H1 (cell line): Measurements from ENCODE around the gene SPINDOC. TPM values are rescaled to one million over a fixed set of nuclear protein-coding genes. Genes with fewer than 3 reads are reported as not detected.

ENCODE experiments used
- CTCF ChIA-PET: fragments of 300-600 bp; sonication (Branson Sonifier 250); formaldehyde crosslinking; loops from one replicate; lab custom pipeline; 2021; ENCODE audit not compliant: partially characterized antibody; lab: Charles Lee
- POLR2A ChIA-PET: fragments of 300-600 bp; sonication (Branson Sonifier 250); formaldehyde crosslinking; loops from one replicate; lab custom pipeline; 2021; ENCODE audit warnings: inconsistent platforms; ENCODE audit not compliant: partially characterized antibody; lab: Charles Lee
- DNase-seq, 2 experiments: peaks; one replicate each; pipeline versions ENCODE4 v3.0.0 to v3.0.0-alpha.2; 2010 to 2022; ENCODE audit warnings: low spot score in 2 of 2, low read depth in 1 of 2, mixed read lengths in 1 of 2
- FAIRE-seq: peaks from 2 replicates; lab custom pipeline; 2011; peaks lifted over from hg19 to GRCh38; lab: Jason Lieb, UNC
- H2AFZ ChIP-seq: 2 replicates; pipeline ENCODE4 v1.8.1; 2012; ENCODE audit warnings: low read length, inconsistent platforms
- H2AK5ac ChIP-seq: 2 replicates; pipeline ENCODE4 v1.6.1; 2013; ENCODE audit warnings: low read depth, low read length
- H2BK120ac ChIP-seq: replicated peaks from 2 replicates; pipeline ENCODE3; 2013; ENCODE audit warnings: low read depth, low read length, inconsistent platforms
- H2BK12ac ChIP-seq: 2 replicates; pipeline ENCODE4 v1.6.1; 2013; ENCODE audit warnings: low read depth, low read length
- H2BK15ac ChIP-seq: 2 replicates; pipeline ENCODE4 v1.6.1; 2013; ENCODE audit warnings: low read length
- H2BK20ac ChIP-seq: 2 replicates; pipeline ENCODE4 v1.6.1; 2013; ENCODE audit warnings: low read length
- H2BK5ac ChIP-seq: 2 replicates; pipeline ENCODE4 v1.6.1; 2013; ENCODE audit warnings: low read depth, low read length
- H3K14ac ChIP-seq: 2 replicates; pipeline ENCODE4 v1.6.1; 2013; ENCODE audit warnings: inconsistent platforms; ENCODE audit not compliant: insufficient read length
- H3K18ac ChIP-seq: 2 replicates; pipeline ENCODE4 v1.6.1; 2013; ENCODE audit warnings: low read length; ENCODE audit errors: extremely low read depth
- H3K23ac ChIP-seq: 2 replicates; pipeline ENCODE4 v1.6.1; 2013; ENCODE audit warnings: inconsistent platforms; ENCODE audit not compliant: insufficient read length
- H3K23me2 ChIP-seq: 2 replicates; pipeline ENCODE4 v1.6.1; 2013; ENCODE audit warnings: low read depth, low read length
- H3K27ac ChIP-seq: 2 replicates; pipeline ENCODE4 v1.6.1; 2011; ENCODE audit warnings: low read depth, low read length, inconsistent platforms
- H3K27me3 ChIP-seq, 4 experiments: replicated peaks in 1 of 4; 1 replicate in 1 of 4; 2 replicates in 3 of 4; pipeline versions ENCODE4 v1.6.1 to v1.8.1; 2011 to 2013; ENCODE audit warnings: low read length in 3 of 4, mild to moderate bottlenecking in 3 of 4, inconsistent platforms in 2 of 4, mixed read lengths in 2 of 4, moderate library complexity in 1 of 4; ENCODE audit not compliant: control insufficient read depth in 3 of 4, insufficient read depth in 3 of 4; ENCODE audit errors: extremely low read depth in 1 of 4
- H3K36me3 ChIP-seq, 4 experiments: 2 replicates each; pipeline versions ENCODE4 v1.6.1 to v1.8.1; 2011 to 2013; ENCODE audit warnings: mild to moderate bottlenecking in 4 of 4, low read length in 3 of 4, moderate library complexity in 2 of 4, control low read depth in 1 of 4, inconsistent platforms in 1 of 4; ENCODE audit not compliant: insufficient read depth in 4 of 4, control insufficient read depth in 2 of 4
- H3K4ac ChIP-seq: replicated peaks from 2 replicates; pipeline ENCODE3; 2013; ENCODE audit warnings: low read length, low read depth, mixed read lengths, inconsistent platforms; ENCODE audit not compliant: insufficient read length
- H3K4me1 ChIP-seq, 4 experiments: replicated peaks in 1 of 4; 1 replicate in 1 of 4; 2 replicates in 3 of 4; pipeline versions ENCODE4 v1.6.1 to v1.8.1; 2011 to 2013; ENCODE audit warnings: low read length in 3 of 4, inconsistent platforms in 2 of 4, mixed read lengths in 1 of 4; ENCODE audit not compliant: insufficient read depth in 4 of 4, control insufficient read depth in 3 of 4
- H3K4me2 ChIP-seq, 2 experiments: 2 replicates each; pipeline versions ENCODE4 v1.6.1 to v1.8.1; 2011 to 2013; ENCODE audit warnings: low read depth in 2 of 2, low read length in 2 of 2, control low read depth in 1 of 2, inconsistent platforms in 1 of 2, mild to moderate bottlenecking in 1 of 2; ENCODE audit not compliant: insufficient read depth in 1 of 2
- H3K4me3 ChIP-seq, 4 experiments: fragments of 200-600, 300-600 bp in 1 of 4; sonication (generic), shearing (Covaris generic), sonication (Bioruptor Twin) in 1 of 4; 2 replicates each; pipeline versions ENCODE4 v1.5.1 to v1.8.1; 2011 to 2016; ENCODE audit warnings: low read length in 4 of 4, low read depth in 3 of 4, control low read depth in 2 of 4, inconsistent platforms in 2 of 4, mild to moderate bottlenecking in 2 of 4, mixed read lengths in 1 of 4, moderate library complexity in 1 of 4; ENCODE audit not compliant: insufficient read depth in 2 of 4; ENCODE audit errors: extremely low read depth in 1 of 4
- H3K56ac ChIP-seq: replicated peaks from 2 replicates; pipeline ENCODE3; 2013; ENCODE audit warnings: low read depth, mild to moderate bottlenecking, mixed read lengths, low read length, inconsistent platforms; ENCODE audit not compliant: insufficient read length
- H3K79me1 ChIP-seq: 2 replicates; pipeline ENCODE4 v1.6.1; 2013; ENCODE audit warnings: low read depth, low read length, control low read depth
- H3K79me2 ChIP-seq, 2 experiments: 2 replicates each; pipeline versions ENCODE4 v1.6.1 to v1.8.1; 2012 to 2013; ENCODE audit warnings: low read length in 2 of 2, mild to moderate bottlenecking in 2 of 2, inconsistent platforms in 1 of 2; ENCODE audit not compliant: insufficient read depth in 2 of 2, control insufficient read depth in 1 of 2
- H3K9ac ChIP-seq, 4 experiments: replicated peaks in 1 of 4; 1 replicate in 1 of 4; 2 replicates in 3 of 4; pipeline versions ENCODE4 v1.6.1 to v1.8.1; 2011 to 2013; ENCODE audit warnings: low read depth in 3 of 4, low read length in 3 of 4, control low read depth in 2 of 4, mild to moderate bottlenecking in 2 of 4, moderate library complexity in 2 of 4, inconsistent platforms in 1 of 4; ENCODE audit errors: extremely low read depth in 1 of 4
- H3K9me3 ChIP-seq, 2 experiments: 2 replicates each; pipeline versions ENCODE4 v1.6.1 to v1.8.1; 2012 to 2013; ENCODE audit warnings: mild to moderate bottlenecking in 2 of 2, moderate library complexity in 2 of 2, control low read depth in 1 of 2, inconsistent platforms in 1 of 2, low read depth in 1 of 2, low read length in 1 of 2, mixed read lengths in 1 of 2; ENCODE audit not compliant: insufficient read depth in 2 of 2
- H4K20me1 ChIP-seq, 2 experiments: replicated peaks in 1 of 2; 2 replicates each; pipeline versions ENCODE3 to v1.8.1; 2011 to 2013; ENCODE audit warnings: inconsistent platforms in 2 of 2, low read length in 2 of 2, mild to moderate bottlenecking in 1 of 2; ENCODE audit not compliant: insufficient read depth in 2 of 2, control insufficient read depth in 1 of 2
- H4K5ac ChIP-seq: 2 replicates; pipeline ENCODE4 v1.6.1; 2013; ENCODE audit warnings: low read length, low read depth, mixed read lengths, inconsistent platforms; ENCODE audit not compliant: insufficient read length
- H4K8ac ChIP-seq: 2 replicates; pipeline ENCODE4 v1.8.0; 2013; ENCODE audit warnings: mild to moderate bottlenecking, moderate library complexity, low read length, inconsistent platforms; ENCODE audit not compliant: insufficient read depth; ENCODE audit errors: extremely low read depth
- H4K91ac ChIP-seq: replicated peaks from 2 replicates; pipeline ENCODE3; 2013; ENCODE audit warnings: low read length, mixed read lengths, inconsistent platforms; ENCODE audit not compliant: insufficient read length
- CREB1 ChIP-seq: IDR thresholded peaks from 2 replicates; pipeline ENCODE4 v1.6.1; 2012; ENCODE audit warnings: inconsistent platforms
- HDAC2 ChIP-seq, 2 experiments: fragments of 300-600 bp in 1 of 2; sonication (generic) in 1 of 2; IDR thresholded peaks; 2 replicates each; pipeline ENCODE4 v1.6.1; 2011 to 2012; ENCODE audit warnings: low read depth in 2 of 2, low read length in 2 of 2, mild to moderate bottlenecking in 2 of 2, moderate library complexity in 2 of 2, borderline replicate concordance in 1 of 2, inconsistent platforms in 1 of 2
- WGBS, 2 experiments: shearing (Covaris generic) in 1 of 2; methylation state at CpG; one replicate each; pipeline versions ENCODE4 v1.1.6 to v1.1.7; 2013 to 2015; ENCODE audit warnings: low lambda C conversion rate in 2 of 2, mixed read lengths in 2 of 2, inconsistent platforms in 1 of 2, low coverage in 1 of 2, missing lambda C conversion rate in 1 of 2; ENCODE audit not compliant: insufficient replicate concordance in 2 of 2, insufficient coverage in 1 of 2, insufficient read length in 1 of 2; ENCODE audit errors: extremely low coverage in 1 of 2, missing lambda C conversion rate in 1 of 2; 5-methylcytosine and 5-hydroxymethylcytosine counted together
- polyA plus RNA-seq, 7 experiments: library from polyadenylated mRNA; depleted of rRNA in 3 of 7; stranded (reverse) in 5 of 7; unstranded in 2 of 7; fragments of >200 nt in 5 of 7; fragments of 200-250 nt in 2 of 7; gene quantifications; 1 replicate in 5 of 7; 2 replicates in 1 of 7; 4 replicates in 1 of 7; pipeline versions ENCODE4 v1.2.1 to v1.2.3, GENCODE V29; 2011 to 2013; ENCODE audit warnings: missing spikeins in 2 of 7, mixed read lengths in 2 of 7
- total RNA-seq: library from RNA; stranded (reverse); fragmentation: NEBNext Ultra II Directional; extraction: Animal tissue kit (Norgen Biotek cat#: 25700); gene quantifications from 2 replicates; pipeline ENCODE4 v1.2.1, GENCODE V29; 2021

SPINDOC gene
- total and polyA plus RNA-seq, 2 of the 8 experiments (the other 6 are each of a cell fraction or from before 2014, with no cell fraction given) = 78.7 to 99.7 TPM

- Histone ChIP-seq H2AK5ac (no peak overlapping the region), H4K20me1 (peaks cover 13 to 24% of the 10 kb centered on the region in 2 experiments), H3K4me2 (peak overlapping the region; percentile 73 to 79), H3K14ac (no peak overlapping the region), H3K27me3 (no peaks in the 10 kb centered on the region; a peak in 1 of 7 replicates), H2BK15ac (no peak overlapping the region), H2AFZ (no peak overlapping the region), H3K36me3 (peaks cover 21 to 32% (median 30%) of the 10 kb centered on the region in 4 experiments), H3K23ac (no peak overlapping the region), H3K4ac (no peak overlapping the region), H3K79me2 (peaks cover 16 to 45% of the 10 kb centered on the region in 2 experiments), H2BK120ac (no peak overlapping the region), H4K8ac (no peak overlapping the region; the same call in 1 of the 2 replicates), H3K23me2 (peaks cover 13% of the 10 kb centered on the region; the same call in 1 of the 2 replicates), H3K56ac (no peak overlapping the region), H3K79me1 (peaks cover 26% of the 10 kb centered on the region), H3K9ac (peak overlapping the region; percentile 70 to 96 (median 92); a peak in 6 of 7 replicates), H3K4me3 (peak overlapping the region; percentile 79 to 91 (median 90)), H3K9me3 (no peaks in the 10 kb centered on the region), H4K91ac (no peak overlapping the region), H3K4me1 (peaks cover 4 to 20% (median 12%) of the 10 kb centered on the region in 4 experiments; a peak in 6 of 7 replicates), H2BK20ac (no peak overlapping the region), H2BK5ac (peak overlapping the region; percentile 96; the same call in 1 of the 2 replicates), H3K18ac (peak overlapping the region; percentile 48; the same call in 1 of the 2 replicates), H2BK12ac (no peak overlapping the region), H3K27ac (peak overlapping the region; percentile 92; the same call in 1 of the 2 replicates), H4K5ac (no peak overlapping the region)
- 8% methylated on average over 7 of the region's 7 CpGs; no CpG with 5 or more reads in 1 of the 2 experiments for WGBS, 2 experiments
- no peak for FAIRE-seq
- no peak for DNase-seq
- TF ChIP-seq HDAC2 (IDR thresholded peaks at IDR 0.05; ENCODE audit: borderline replicate concordance in 1 of 2, low read depth in 2 of 2, low read length in 2 of 2) (0 out of 4 replicates have a peak, but pooled peaks of 1 of the 2 experiments have one; percentile 5), CREB1 (no peak)
- POLR2A ChIA-PET = interaction anchor here (0.5 to 9.0 kb wide), 16 partner anchors 8 to 106 kb away, joined by 3 to 85 read pairs (median 3); partner anchors contain the start of gene ZFTA
- CTCF ChIA-PET = interaction anchor here (0.6 to 1.1 kb wide), 4 partner anchors 16 to 131 kb away, joined by 3 to 4 read pairs (median 3); no protein-coding TSS in a partner anchor
Observed at GRCh38 chr11:63814383-63814736, 1.1 kb downstream of the SPINDOC start.
